ENCODE results near the gene AGBL3. TPM values are rescaled to one million over a fixed set of nuclear protein-coding genes. Genes with fewer than 3 reads are reported as not detected.

Gene AGBL3
- total and polyA plus RNA-seq, 9 of the 15 experiments (the other 6 are each of a cell fraction or from before 2014, with no cell fraction given) = 0.54 to 2.9 (median 1.7) TPM

DNA sequence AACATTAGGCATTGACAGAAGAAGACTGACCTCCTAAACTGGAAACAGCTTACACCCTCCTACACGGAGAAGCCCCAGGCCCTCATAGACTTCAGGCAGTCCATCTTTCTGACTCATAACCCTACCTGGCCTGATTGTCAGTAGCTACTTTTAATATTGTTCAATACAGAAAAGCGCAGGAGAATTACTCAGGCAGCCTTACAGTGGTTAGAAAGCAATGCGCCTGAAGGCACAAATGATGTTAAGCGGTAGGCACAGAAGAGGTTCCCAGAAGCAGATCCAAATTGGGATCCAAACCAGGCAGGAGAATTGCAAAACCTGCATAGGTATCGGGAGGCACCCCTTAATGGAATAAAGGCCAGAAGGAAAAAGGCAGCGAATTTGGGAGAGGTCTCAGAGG, 189.6 kb downstream of the AGBL3 start:
- no peak for TF ChIP-seq KAT2B (IDR thresholded peaks at IDR 0.05; ENCODE audit: low read depth, low read length)
- TF ChIP-seq ZNF174 (CRISPR knock-in tag; IDR thresholded peaks at IDR 0.05) = no peak
- no peak for TF ChIP-seq HDGF (IDR thresholded peaks at IDR 0.05)
- no peak for TF ChIP-seq POLR2B (IDR thresholded peaks at IDR 0.05; ENCODE audit: low read depth, partially characterized antibody)
- TF ChIP-seq, protein P1, sequence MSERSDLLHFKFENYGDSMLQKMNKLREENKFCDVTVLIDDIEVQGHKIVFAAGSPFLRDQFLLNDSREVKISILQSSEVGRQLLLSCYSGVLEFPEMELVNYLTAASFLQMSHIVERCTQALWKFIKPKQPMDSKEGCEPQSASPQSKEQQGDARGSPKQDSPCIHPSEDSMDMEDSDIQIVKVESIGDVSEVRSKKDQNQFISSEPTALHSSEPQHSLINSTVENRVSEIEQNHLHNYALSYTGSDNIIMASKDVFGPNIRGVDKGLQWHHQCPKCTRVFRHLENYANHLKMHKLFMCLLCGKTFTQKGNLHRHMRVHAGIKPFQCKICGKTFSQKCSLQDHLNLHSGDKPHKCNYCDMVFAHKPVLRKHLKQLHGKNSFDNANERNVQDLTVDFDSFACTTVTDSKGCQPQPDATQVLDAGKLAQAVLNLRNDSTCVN (CRISPR knock-in tag; IDR thresholded peaks at IDR 0.05) = no peak
- TF ChIP-seq, protein P2, sequence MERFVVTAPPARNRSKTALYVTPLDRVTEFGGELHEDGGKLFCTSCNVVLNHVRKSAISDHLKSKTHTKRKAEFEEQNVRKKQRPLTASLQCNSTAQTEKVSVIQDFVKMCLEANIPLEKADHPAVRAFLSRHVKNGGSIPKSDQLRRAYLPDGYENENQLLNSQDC (CRISPR knock-in tag; IDR thresholded peaks at IDR 0.05) = no peak
- TF ChIP-seq SPI1 (IDR thresholded peaks at IDR 0.05; ENCODE audit: borderline replicate concordance, low read depth, low read length) = no peak
- TF ChIP-seq IRF2 (CRISPR knock-in tag; IDR thresholded peaks at IDR 0.05) = no peak
- no peak for TF ChIP-seq ZBTB5 (IDR thresholded peaks at IDR 0.05)
- no peak for TF ChIP-seq ZBTB9 (CRISPR knock-in tag; IDR thresholded peaks at IDR 0.05)
- no peak for TF ChIP-seq RBM15 (IDR thresholded peaks at IDR 0.05; ENCODE audit: insufficient read depth, low read length)
- TF ChIP-seq ZNF507 (tag; conservative IDR thresholded peaks at IDR 0.05) = no peak
- no peak for TF ChIP-seq E4F1 (CRISPR knock-in tag; IDR thresholded peaks at IDR 0.05; ENCODE audit: borderline replicate concordance)
- TF ChIP-seq, protein P3, sequence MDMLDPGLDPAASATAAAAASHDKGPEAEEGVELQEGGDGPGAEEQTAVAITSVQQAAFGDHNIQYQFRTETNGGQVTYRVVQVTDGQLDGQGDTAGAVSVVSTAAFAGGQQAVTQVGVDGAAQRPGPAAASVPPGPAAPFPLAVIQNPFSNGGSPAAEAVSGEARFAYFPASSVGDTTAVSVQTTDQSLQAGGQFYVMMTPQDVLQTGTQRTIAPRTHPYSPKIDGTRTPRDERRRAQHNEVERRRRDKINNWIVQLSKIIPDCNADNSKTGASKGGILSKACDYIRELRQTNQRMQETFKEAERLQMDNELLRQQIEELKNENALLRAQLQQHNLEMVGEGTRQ (CRISPR knock-in tag; IDR thresholded peaks at IDR 0.05) = no peak
- no peak for TF ChIP-seq RNF2 (IDR thresholded peaks at IDR 0.05)
- peaks cover 6% of the 10 kb centered on the region for H3K9me3 ChIP-seq (replicated peaks; ENCODE audit: control insufficient read depth, insufficient read depth, low read depth, low read length)
- H3K27ac ChIP-seq (ENCODE audit: extremely low read depth, low read depth, low read length) = no peak overlapping the region
- FAIRE-seq (no peak), DNase-seq (ENCODE audit: extremely low read depth in 1 of 4, low spot score in 3 of 4) (no peak), ATAC-seq (no peak)
- in situ Hi-C loops (cut with MboI) = no loop called here
- no peak overlapping the region for H3K4me3 ChIP-seq
- H3K4me1 ChIP-seq (replicated peaks in 1 of 2; ENCODE audit: control insufficient read depth in 2 of 2, insufficient read depth in 2 of 2, low read length in 2 of 2) = peaks cover 0 to under 1% of the 10 kb centered on the region in 2 experiments; a peak in 3 of 5 replicates
- H3K36me3 ChIP-seq (ENCODE audit: control insufficient read depth, insufficient read depth, low read length) = no peaks in the 10 kb centered on the region
- POLR2A ChIA-PET = interaction anchor here (0.6 to 1.6 kb wide), 4 partner anchors 9 to 660 kb away, joined by 3 to 4 read pairs (median 3); no protein-coding TSS in a partner anchor
- H3K27me3 ChIP-seq (ENCODE audit: control insufficient read depth in 2 of 2, insufficient read depth in 2 of 2, low read length in 2 of 2) = no peaks in the 10 kb centered on the region
- no peak overlapping the region for H3K4me2 ChIP-seq (ENCODE audit: insufficient read depth, low read length)
- H3K79me2 ChIP-seq (ENCODE audit: control insufficient read depth, insufficient read depth, low read length) = no peaks in the 10 kb centered on the region
- no peaks in the 10 kb centered on the region for H4K20me1 ChIP-seq (replicated peaks; ENCODE audit: control insufficient read depth, insufficient read depth, low read length)
- WGBS (ENCODE audit: insufficient coverage, low coverage, missing lambda C conversion rate) = 36% methylated on average over 6 of the region's 6 CpGs
- BruUV-seq (replicated peaks) = no TSS peak
- no peak overlapping the region for H2AFZ ChIP-seq (ENCODE audit: low read depth, low read length)
- no peaks in the 10 kb centered on the region for H3K9me1 ChIP-seq (ENCODE audit: control insufficient read depth, insufficient read depth, low read length)
- H3K9ac ChIP-seq (ENCODE audit: insufficient read depth in 1 of 2, low read depth in 2 of 2, low read length in 2 of 2) = no peak overlapping the region
- CTCF ChIA-PET (ENCODE audit: low intra/inter-chr PET ratio) = no interaction called here
- intact Hi-C loops (cut with micrococcal nuclease) = loop anchor here (10.0 kb wide), 1 partner anchor 301 kb away; no protein-coding TSS in a partner anchor
